A549 (cell line): Measurements from ENCODE around the gene GDPD3. TPM values are rescaled to one million over a fixed set of nuclear protein-coding genes. Genes with fewer than 3 reads are reported as not detected.

Experiments
- ATAC-seq, 2 experiments: fragments of 200-7000 bp in 1 of 2; fragments of >200 bp in 1 of 2; cut with Nextera tagmentation in 1 of 2; cut with Tn5 transposase in 1 of 2; 3 replicates each; pipeline versions ENCODE4 v1.8.0 to v1.9.1; 2018 to 2020; ENCODE audit warnings: mild to moderate bottlenecking in 1 of 2, moderate library complexity in 1 of 2
- CTCF ChIA-PET: fragments of 300-600 bp; sonication (Branson Sonifier 250); formaldehyde crosslinking; extraction: SDS; loops from one replicate; lab custom pipeline; 2021; ENCODE audit warnings: antibody characterized with exemption, inconsistent platforms; lab: Yijun Ruan, JAX
- POLR2A ChIA-PET: fragments of 350-600 bp; formaldehyde crosslinking; extraction: SDS; loops from one replicate; lab custom pipeline; 2021; ENCODE audit warnings: antibody characterized with exemption, inconsistent platforms; lab: Yijun Ruan, JAX
- DNase-seq, 2 experiments: peaks; one replicate each; pipeline versions ENCODE4 v3.0.0 to v3.0.0-alpha.2; 2011 to 2016; ENCODE audit warnings: low read depth in 1 of 2, low spot score in 1 of 2
- FAIRE-seq: peaks from 2 replicates; lab custom pipeline; 2011; peaks lifted over from hg19 to GRCh38; lab: Jason Lieb, UNC
- H3K27ac ChIP-seq, 2 experiments: fragments of >200 bp; sonication (Bioruptor Twin); formaldehyde crosslinking; 3 replicates each; pipeline ENCODE4 v1.5.1; 2016 to 2017
- H3K4me1 ChIP-seq: fragments of >200 bp; sonication (Bioruptor Twin); formaldehyde crosslinking; 3 replicates; pipeline ENCODE4 v1.6.1; 2016
- H3K4me2 ChIP-seq: fragments of >200 bp; sonication (Bioruptor Twin); formaldehyde crosslinking; 3 replicates; pipeline ENCODE4 v1.6.1; 2016
- H3K4me3 ChIP-seq: fragments of >200 bp; sonication (Bioruptor Twin); formaldehyde crosslinking; 3 replicates; pipeline ENCODE4 v1.5.1; 2016
- H3K9me3 ChIP-seq: fragments of >200 bp; sonication (Bioruptor Twin); formaldehyde crosslinking; 3 replicates; pipeline ENCODE4 v1.6.1; 2016
- CHD2 ChIP-seq: fragments of 150-350 bp; IDR thresholded peaks from 2 replicates; pipeline ENCODE4 v1.6.1; 2014; ENCODE audit warnings: low read length; ENCODE audit not compliant: partially characterized antibody
- CTCF ChIP-seq: fragments of >200 bp; sonication (Bioruptor Twin); formaldehyde crosslinking; IDR thresholded peaks from 3 replicates; pipeline ENCODE4 v1.5.1; 2016
- HEYL ChIP-seq: fragments of 250-450 bp; sonication (Bioruptor Pico); IDR thresholded peaks from 2 replicates; pipeline ENCODE4 v1.8.0; 2021; ENCODE audit warnings: mild to moderate bottlenecking, moderate library complexity
- HOXB5 ChIP-seq: fragments of 250-450 bp; sonication (Bioruptor Pico); IDR thresholded peaks from 2 replicates; pipeline ENCODE4 v1.5.0; 2020; ENCODE audit warnings: mild to moderate bottlenecking, moderate library complexity
- JUN ChIP-seq, 2 experiments: fragments of >200 bp; sonication (Bioruptor Twin); formaldehyde crosslinking; IDR thresholded peaks; 2 replicates in 1 of 2; 3 replicates in 1 of 2; pipeline ENCODE4 v1.6.1; 2016 to 2017
- JUNB ChIP-seq: fragments of >200 bp; sonication (Bioruptor Twin); formaldehyde crosslinking; IDR thresholded peaks from 2 replicates; pipeline ENCODE4 v1.6.1; 2016
- MAX ChIP-seq: IDR thresholded peaks from 2 replicates; pipeline ENCODE4 v1.6.1; 2012
- NFE2L2 ChIP-seq: fragments of 150-350 bp; conservative IDR thresholded peaks from 2 replicates; pipeline ENCODE4 v1.6.1; 2014; ENCODE audit warnings: low read length
- RAD21 ChIP-seq, 2 experiments: fragments of >200 bp in 1 of 2; sonication (Bioruptor Twin) in 1 of 2; formaldehyde crosslinking in 1 of 2; IDR thresholded peaks in 1 of 2; conservative IDR thresholded peaks in 1 of 2; 2 replicates in 1 of 2; 3 replicates in 1 of 2; pipeline ENCODE4 v1.6.1; 2012 to 2018; ENCODE audit warnings: inconsistent platforms in 1 of 2
- SREBF2 ChIP-seq: fragments of 450-650 bp; IDR thresholded peaks from 2 replicates; pipeline ENCODE4 v1.6.1; 2014; ENCODE audit warnings: mild to moderate bottlenecking, moderate library complexity
- USF2 ChIP-seq: fragments of 450-650 bp; IDR thresholded peaks from 2 replicates; pipeline ENCODE4 v1.6.1; 2014; ENCODE audit warnings: antibody characterized with exemption
- WGBS: methylation state at CpG from one replicate; pipeline ENCODE4 v1.1.6; 2017; ENCODE audit errors: missing lambda C conversion rate; 5-methylcytosine and 5-hydroxymethylcytosine counted together
- polyA plus RNA-seq, 4 experiments: library from polyadenylated mRNA; depleted of rRNA in 3 of 4; stranded (reverse); fragments of >200 nt; fragmentation: RNase III in 1 of 4; extraction: RNeasy Plus Mini Kit Qiagen cat#74134 plus additional on column Dnase treatment in 1 of 4; gene quantifications; 2 replicates in 3 of 4; 3 replicates in 1 of 4; pipeline ENCODE4 v1.2.3, GENCODE V29; 2011 to 2017
- TF ChIP-seq, protein P1 (sequence below): fragments of >200 bp; sonication (Bioruptor Twin); formaldehyde crosslinking; IDR thresholded peaks from 3 replicates; pipeline ENCODE4 v1.6.1; 2016
- TF ChIP-seq, protein P2 (sequence below): fragments of 150-350 bp; IDR thresholded peaks from 2 replicates; pipeline ENCODE4 v1.6.1; 2014; ENCODE audit warnings: low read depth, mild to moderate bottlenecking, low read length

Gene GDPD3
- polyA plus RNA-seq, 2 of the 4 experiments (the other 2 are of a cell fraction) = 0.58 to 1.8 TPM

DNA sequence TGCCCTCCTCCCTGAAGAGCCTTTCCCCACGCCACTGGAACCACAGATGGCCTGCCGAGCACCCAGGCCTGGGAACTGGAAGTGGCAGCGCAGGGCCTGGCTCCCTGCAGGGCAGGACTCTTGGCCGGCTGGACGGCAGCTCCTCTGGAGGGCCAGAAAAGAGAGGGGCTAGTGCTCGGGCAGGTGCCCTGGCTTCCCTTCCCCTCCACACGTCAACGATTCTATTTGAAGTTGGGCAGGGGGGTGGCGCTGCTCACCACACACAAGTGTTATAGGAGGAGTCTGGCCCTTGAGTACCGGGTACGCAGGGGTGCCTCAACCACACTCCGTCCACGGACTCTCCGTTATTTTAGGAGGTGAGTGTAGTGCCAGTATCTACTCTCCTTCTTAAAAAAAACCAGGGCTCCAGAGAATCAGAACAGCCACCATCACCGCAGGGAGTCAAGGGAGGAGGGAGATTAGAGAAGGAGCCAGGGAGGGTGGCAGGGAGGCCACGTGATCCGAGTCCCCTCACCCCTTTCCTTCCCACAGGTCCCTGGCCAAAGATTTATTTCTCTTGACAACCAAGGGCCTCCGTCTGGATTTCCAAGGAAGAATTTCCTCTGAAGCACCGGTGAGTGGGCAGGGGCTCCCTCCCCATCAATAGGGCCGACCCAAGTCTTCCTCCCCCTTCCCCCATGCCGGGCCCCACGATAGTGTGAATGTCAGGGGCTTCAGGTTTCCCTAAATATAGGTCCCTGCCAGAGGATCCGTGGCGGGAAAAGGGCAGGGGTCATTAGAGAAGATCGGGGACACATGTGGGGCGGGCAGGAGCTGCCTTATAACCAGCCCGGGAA is 49.2 kb downstream of the GDPD3 start:
- Histone ChIP-seq H3K4me2 (peak overlapping the region; percentile 90), H3K4me1 (peaks cover 30% of the 10 kb centered on the region), H3K27ac (peak overlapping the region; percentile 96 to 97), H3K4me3 (peak overlapping the region; percentile 73)
- ChIA-PET POLR2A (interaction anchor here (0.5 to 3.5 kb wide), 4 partner anchors 9 to 1093 kb away, joined by 3 to 67 read pairs (median 6); partner anchors contain the start of gene TBX6), CTCF (interaction anchor here (0.5 to 9.9 kb wide), 11 partner anchors 9 to 362 kb away, joined by 3 to 119 read pairs (median 6); partner anchors contain the start of genes PPP4C, TBX6 and TLCD3B)
- WGBS = 7% methylated on average over 23 of the region's 27 CpGs
- ATAC-seq (peak; percentile 49 to 53), FAIRE-seq (no peak)
- TF ChIP-seq JUN (IDR thresholded peaks at IDR 0.05) (peak in 1 of 2 experiments; percentile 55; a peak in 1 of 5 replicates), USF2 (peak; percentile 83), CTCF (peak; percentile 55), HOXB5 (0 out of 2 replicates have a peak, but pooled peaks have one; percentile 47), SREBF2 (no peak), MAX (peak; percentile 74), RAD21 (conservative IDR thresholded peaks at IDR 0.05 in 1 of 2, IDR thresholded peaks at IDR 0.05 in 1 of 2) (peak; percentile 39 to 46; a peak in 4 of 5 replicates), CHD2 (no peak)
- TF ChIP-seq, all 56 proteins: peak for 6
- no peaks in the 10 kb centered on the region for H3K9me3 ChIP-seq
- DNase-seq = peak; percentile 73 to 79

- ChIA-PET CTCF (interaction anchor here (0.5 to 9.9 kb wide), 12 partner anchors 9 to 361 kb away, joined by 3 to 119 read pairs (median 4); partner anchors contain the start of genes PPP4C and TBX6), POLR2A (interaction anchor here (1.3 kb wide), 1 partner anchor 8 kb away, joined by 3 read pairs; no protein-coding TSS in a partner anchor)
- Histone ChIP-seq H3K4me3 (peak overlapping the region; percentile 73; the same call in 2 of the 3 replicates), H3K4me2 (peak overlapping the region; percentile 90), H3K27ac (peak overlapping the region; percentile 96 to 97), H3K9me3 (no peaks in the 10 kb centered on the region)
- no peak for ATAC-seq
- WGBS = 72% methylated on average over 12 of the region's 12 CpGs
- no peak for DNase-seq
- no peak for FAIRE-seq
- TF ChIP-seq, protein P1, sequence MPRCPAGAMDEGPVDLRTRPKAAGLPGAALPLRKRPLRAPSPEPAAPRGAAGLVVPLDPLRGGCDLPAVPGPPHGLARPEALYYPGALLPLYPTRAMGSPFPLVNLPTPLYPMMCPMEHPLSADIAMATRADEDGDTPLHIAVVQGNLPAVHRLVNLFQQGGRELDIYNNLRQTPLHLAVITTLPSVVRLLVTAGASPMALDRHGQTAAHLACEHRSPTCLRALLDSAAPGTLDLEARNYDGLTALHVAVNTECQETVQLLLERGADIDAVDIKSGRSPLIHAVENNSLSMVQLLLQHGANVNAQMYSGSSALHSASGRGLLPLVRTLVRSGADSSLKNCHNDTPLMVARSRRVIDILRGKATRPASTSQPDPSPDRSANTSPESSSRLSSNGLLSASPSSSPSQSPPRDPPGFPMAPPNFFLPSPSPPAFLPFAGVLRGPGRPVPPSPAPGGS = no peak
- TF ChIP-seq NFE2L2 (no peak), JUNB (no peak), HEYL (CRISPR knock-in tag) (no peak)
- TF ChIP-seq, protein P2, sequence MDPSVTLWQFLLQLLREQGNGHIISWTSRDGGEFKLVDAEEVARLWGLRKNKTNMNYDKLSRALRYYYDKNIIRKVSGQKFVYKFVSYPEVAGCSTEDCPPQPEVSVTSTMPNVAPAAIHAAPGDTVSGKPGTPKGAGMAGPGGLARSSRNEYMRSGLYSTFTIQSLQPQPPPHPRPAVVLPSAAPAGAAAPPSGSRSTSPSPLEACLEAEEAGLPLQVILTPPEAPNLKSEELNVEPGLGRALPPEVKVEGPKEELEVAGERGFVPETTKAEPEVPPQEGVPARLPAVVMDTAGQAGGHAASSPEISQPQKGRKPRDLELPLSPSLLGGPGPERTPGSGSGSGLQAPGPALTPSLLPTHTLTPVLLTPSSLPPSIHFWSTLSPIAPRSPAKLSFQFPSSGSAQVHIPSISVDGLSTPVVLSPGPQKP = no peak
- TF ChIP-seq, all 56 proteins: peak for 0
- H3K4me1 ChIP-seq = peaks cover 23% of the 10 kb centered on the region
Observed at GRCh38 chr16:30063278-30063892, 50.0 kb downstream of the GDPD3 start.
